Neural cell (in vitro differentiated cells): ENCODE measurements around the gene GLT8D1.

Experiments
- EP300 ChIP-seq: fragments of 450-650 bp; conservative IDR thresholded peaks from 2 replicates; pipeline ENCODE4 v1.6.1; 2014; ENCODE audit warnings: antibody characterized with exemption, mild to moderate bottlenecking, moderate library complexity; ENCODE audit not compliant: poor library complexity, severe bottlenecking
- EZH2 ChIP-seq: fragments of 200-600, 300-800 bp; shearing (Covaris generic), sonication (generic); IDR thresholded peaks from 2 replicates; pipeline ENCODE4 v1.6.1; 2014; ENCODE audit warnings: antibody characterized with exemption, low read length, borderline replicate concordance, mild to moderate bottlenecking; ENCODE audit not compliant: insufficient read depth, poor library complexity, severe bottlenecking
- MXI1 ChIP-seq: fragments of 450-650 bp; conservative IDR thresholded peaks from 2 replicates; pipeline ENCODE4 v1.6.1; 2014; ENCODE audit warnings: antibody characterized with exemption, mild to moderate bottlenecking; ENCODE audit not compliant: poor library complexity, severe bottlenecking
- POLR2AphosphoS5 ChIP-seq: IDR thresholded peaks from 2 replicates; pipeline ENCODE4 v1.6.1; 2012
- RAD21 ChIP-seq: fragments of 450-650 bp; conservative IDR thresholded peaks from 2 replicates; pipeline ENCODE4 v1.6.1; 2014; ENCODE audit warnings: antibody characterized with exemption, mild to moderate bottlenecking, moderate library complexity
- SMC3 ChIP-seq: fragments of 450-650 bp; conservative IDR thresholded peaks from 2 replicates; pipeline ENCODE4 v1.6.1; 2014; ENCODE audit warnings: antibody characterized with exemption, mild to moderate bottlenecking, moderate library complexity; ENCODE audit not compliant: poor library complexity
- TAF1 ChIP-seq: IDR thresholded peaks from 2 replicates; pipeline ENCODE4 v1.6.1; 2012; ENCODE audit warnings: low read depth
- TF ChIP-seq, protein P1 (sequence below): fragments of 450-650 bp; IDR thresholded peaks from 2 replicates; pipeline ENCODE4 v1.5.1; 2014; ENCODE audit warnings: antibody characterized with exemption, mild to moderate bottlenecking, moderate library complexity; ENCODE audit not compliant: poor library complexity, severe bottlenecking
- TF ChIP-seq, protein P2 (sequence below): IDR thresholded peaks from 2 replicates; pipeline ENCODE4 v1.6.1; 2012; ENCODE audit warnings: borderline replicate concordance

DNA sequence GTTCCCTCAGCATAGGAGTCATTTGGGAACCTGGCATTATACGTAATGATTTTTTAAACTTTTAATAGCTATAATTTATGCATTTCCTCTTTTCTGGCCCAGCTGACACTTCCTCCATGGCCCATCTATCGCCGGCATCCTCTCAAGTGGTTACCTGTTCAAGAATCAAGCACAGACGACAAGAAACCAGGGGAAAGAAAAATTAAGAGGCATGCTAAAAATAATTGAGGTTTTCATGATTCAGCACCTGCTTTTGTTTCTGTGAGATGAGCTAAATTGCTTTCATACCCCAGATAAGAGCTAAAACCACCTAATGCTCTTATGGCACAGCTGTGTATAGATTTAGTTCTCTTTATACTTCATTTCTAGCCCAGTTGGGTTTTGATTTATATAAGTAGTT is 2.0 kb upstream of the GLT8D1 start:
- TF ChIP-seq POLR2AphosphoS5 (no peak), EP300 (no peak), SMC3 (no peak), MXI1 (no peak), EZH2 (no peak), RAD21 (no peak), TAF1 (no peak)
- TF ChIP-seq, protein P1, sequence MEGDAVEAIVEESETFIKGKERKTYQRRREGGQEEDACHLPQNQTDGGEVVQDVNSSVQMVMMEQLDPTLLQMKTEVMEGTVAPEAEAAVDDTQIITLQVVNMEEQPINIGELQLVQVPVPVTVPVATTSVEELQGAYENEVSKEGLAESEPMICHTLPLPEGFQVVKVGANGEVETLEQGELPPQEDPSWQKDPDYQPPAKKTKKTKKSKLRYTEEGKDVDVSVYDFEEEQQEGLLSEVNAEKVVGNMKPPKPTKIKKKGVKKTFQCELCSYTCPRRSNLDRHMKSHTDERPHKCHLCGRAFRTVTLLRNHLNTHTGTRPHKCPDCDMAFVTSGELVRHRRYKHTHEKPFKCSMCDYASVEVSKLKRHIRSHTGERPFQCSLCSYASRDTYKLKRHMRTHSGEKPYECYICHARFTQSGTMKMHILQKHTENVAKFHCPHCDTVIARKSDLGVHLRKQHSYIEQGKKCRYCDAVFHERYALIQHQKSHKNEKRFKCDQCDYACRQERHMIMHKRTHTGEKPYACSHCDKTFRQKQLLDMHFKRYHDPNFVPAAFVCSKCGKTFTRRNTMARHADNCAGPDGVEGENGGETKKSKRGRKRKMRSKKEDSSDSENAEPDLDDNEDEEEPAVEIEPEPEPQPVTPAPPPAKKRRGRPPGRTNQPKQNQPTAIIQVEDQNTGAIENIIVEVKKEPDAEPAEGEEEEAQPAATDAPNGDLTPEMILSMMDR: no peak
- TF ChIP-seq, protein P2, sequence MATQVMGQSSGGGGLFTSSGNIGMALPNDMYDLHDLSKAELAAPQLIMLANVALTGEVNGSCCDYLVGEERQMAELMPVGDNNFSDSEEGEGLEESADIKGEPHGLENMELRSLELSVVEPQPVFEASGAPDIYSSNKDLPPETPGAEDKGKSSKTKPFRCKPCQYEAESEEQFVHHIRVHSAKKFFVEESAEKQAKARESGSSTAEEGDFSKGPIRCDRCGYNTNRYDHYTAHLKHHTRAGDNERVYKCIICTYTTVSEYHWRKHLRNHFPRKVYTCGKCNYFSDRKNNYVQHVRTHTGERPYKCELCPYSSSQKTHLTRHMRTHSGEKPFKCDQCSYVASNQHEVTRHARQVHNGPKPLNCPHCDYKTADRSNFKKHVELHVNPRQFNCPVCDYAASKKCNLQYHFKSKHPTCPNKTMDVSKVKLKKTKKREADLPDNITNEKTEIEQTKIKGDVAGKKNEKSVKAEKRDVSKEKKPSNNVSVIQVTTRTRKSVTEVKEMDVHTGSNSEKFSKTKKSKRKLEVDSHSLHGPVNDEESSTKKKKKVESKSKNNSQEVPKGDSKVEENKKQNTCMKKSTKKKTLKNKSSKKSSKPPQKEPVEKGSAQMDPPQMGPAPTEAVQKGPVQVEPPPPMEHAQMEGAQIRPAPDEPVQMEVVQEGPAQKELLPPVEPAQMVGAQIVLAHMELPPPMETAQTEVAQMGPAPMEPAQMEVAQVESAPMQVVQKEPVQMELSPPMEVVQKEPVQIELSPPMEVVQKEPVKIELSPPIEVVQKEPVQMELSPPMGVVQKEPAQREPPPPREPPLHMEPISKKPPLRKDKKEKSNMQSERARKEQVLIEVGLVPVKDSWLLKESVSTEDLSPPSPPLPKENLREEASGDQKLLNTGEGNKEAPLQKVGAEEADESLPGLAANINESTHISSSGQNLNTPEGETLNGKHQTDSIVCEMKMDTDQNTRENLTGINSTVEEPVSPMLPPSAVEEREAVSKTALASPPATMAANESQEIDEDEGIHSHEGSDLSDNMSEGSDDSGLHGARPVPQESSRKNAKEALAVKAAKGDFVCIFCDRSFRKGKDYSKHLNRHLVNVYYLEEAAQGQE: no peak
